CD4-positive, alpha-beta T cell treated with Interleukin-6 at 100 ng/mL for 8 hours (primary cell): ENCODE measurements around the gene GH2.

Source experiments
- DNase-seq: peaks from one replicate; pipeline ENCODE4 v3.0.0-alpha.2; 2020; ENCODE audit warnings: mixed read lengths, low spot score

The GH2 gene

GRCh38 chr17:63841350-63842172 lies 40.2 kb downstream of the GH2 start:
- no peak for DNase-seq

GRCh38 chr17:63840591-63841349 lies 41.0 kb downstream of the GH2 start:
- DNase-seq: no peak

- no peak for DNase-seq
These were observed 43.0 kb downstream of the GH2 start for GRCh38 chr17:63838631-63839171.

- DNase-seq: no peak
These were observed 43.7 kb downstream of the GH2 start for GRCh38 chr17:63837962-63838600.

GRCh38 chr17:63837480-63837879 lies 44.3 kb downstream of the GH2 start:
- DNase-seq: no peak

- DNase-seq: no peak
These were observed 44.9 kb downstream of the GH2 start for GRCh38 chr17:63836811-63837210.

GRCh38 chr17:63835167-63835720 lies 46.5 kb downstream of the GH2 start:
- no peak for DNase-seq

- peak; percentile 71 for DNase-seq
These were observed 47.1 kb downstream of the GH2 start for GRCh38 chr17:63834431-63835166.

GRCh38 chr17:63833741-63834373 lies 47.9 kb downstream of the GH2 start:
- DNase-seq: no peak

GRCh38 chr17:63833026-63833740 lies 48.6 kb downstream of the GH2 start:
- DNase-seq: no peak

- no peak for DNase-seq
These were observed 49.3 kb downstream of the GH2 start for GRCh38 chr17:63832455-63832854.

GRCh38 chr17:63832014-63832413 lies 49.7 kb downstream of the GH2 start:
- no peak for DNase-seq

- DNase-seq: no peak
These were observed 50.2 kb downstream of the GH2 start for GRCh38 chr17:63831505-63831904.

GRCh38 chr17:63830904-63831491 lies 50.7 kb downstream of the GH2 start:
- DNase-seq: no peak

- no peak for DNase-seq
These were observed 51.5 kb downstream of the GH2 start for GRCh38 chr17:63830278-63830677.
